ENCODE data around the gene ERO1A.
A peak's percentile ranks its signal among the peaks of the same experiment; 100 is the strongest.

- TF ChIP-seq CTCF (IDR thresholded peaks at IDR 0.05), result peak; percentile 56
- no peak for TF ChIP-seq EZH2 (IDR thresholded peaks at IDR 0.05; ENCODE audit: borderline replicate concordance, insufficient read depth, low read depth, low read length, poor library complexity, severe bottlenecking)
Measured at GRCh38 chr14:52678591-52678990, 16.8 kb downstream of the ERO1A start.

Data from B cell (primary cell).